ENCODE results near the gene FUT8.

- TF ChIP-seq CTCF (IDR thresholded peaks at IDR 0.05; ENCODE audit: borderline replicate concordance, extremely low read depth, low read length, poor library complexity, severe bottlenecking) (no peak), EZH2 (IDR thresholded peaks at IDR 0.05; ENCODE audit: borderline replicate concordance, low read depth, low read length, severe bottlenecking) (no peak)
Measured at GRCh38 chr14:65791191-65791981, 378.9 kb downstream of the FUT8 start.

Data from DND-41 (cell line).